Melanocyte of skin (primary cell): ENCODE results near the gene MSANTD2. TPM values are rescaled to one million over a fixed set of nuclear protein-coding genes. Genes with fewer than 3 reads are reported as not detected.

Experiments used
- total RNA-seq, 2 donors: library from RNA; depleted of rRNA; stranded (reverse); fragments of >200 nt; gene quantifications; 2 replicates each; pipeline ENCODE4 v1.2.3, GENCODE V29; 2012

MSANTD2 gene
- 1 to 10 TPM; 5.2 to 8.3 TPM for total RNA-seq

DNA sequence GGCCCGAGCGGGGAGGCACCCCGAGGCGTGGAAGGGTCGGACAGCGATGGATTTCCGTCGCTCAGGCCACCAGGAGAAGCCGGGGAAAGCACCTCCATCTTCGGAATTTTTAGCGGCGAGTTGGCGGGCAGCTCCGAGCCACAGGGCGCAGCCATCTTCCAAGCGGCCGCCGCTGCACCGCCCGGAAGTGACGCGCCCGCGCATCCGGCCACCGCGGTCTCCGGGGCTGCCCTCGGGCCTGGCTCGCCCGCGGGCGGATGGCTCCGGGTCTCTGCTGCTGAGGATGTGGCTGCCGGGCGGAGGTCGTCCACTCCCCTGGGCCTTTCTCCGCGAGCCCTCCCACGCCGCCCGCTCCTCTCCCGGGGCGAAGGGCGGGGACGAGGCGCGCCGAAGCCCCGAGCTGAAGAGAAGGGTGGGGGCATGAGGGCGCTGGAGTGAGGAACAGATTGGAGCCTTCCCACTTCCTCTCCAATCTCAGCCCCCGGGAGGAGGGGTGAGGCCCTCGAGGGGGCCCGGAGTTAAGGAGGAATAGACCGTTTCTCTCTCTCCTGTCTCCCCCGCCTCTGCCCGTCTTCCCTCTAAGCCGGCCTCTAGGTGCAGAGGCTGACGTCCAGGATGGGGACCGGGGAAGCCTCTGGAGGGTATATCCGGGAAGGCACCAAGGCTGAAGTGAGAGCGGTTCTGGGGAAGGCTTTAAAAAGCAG is at the start of gene MSANTD2:
MSANTD2 (minus strand) TSS at position 181 of the 704 bp plus-strand sequence; CDS start at position 155, 26 bp downstream.

DNA sequence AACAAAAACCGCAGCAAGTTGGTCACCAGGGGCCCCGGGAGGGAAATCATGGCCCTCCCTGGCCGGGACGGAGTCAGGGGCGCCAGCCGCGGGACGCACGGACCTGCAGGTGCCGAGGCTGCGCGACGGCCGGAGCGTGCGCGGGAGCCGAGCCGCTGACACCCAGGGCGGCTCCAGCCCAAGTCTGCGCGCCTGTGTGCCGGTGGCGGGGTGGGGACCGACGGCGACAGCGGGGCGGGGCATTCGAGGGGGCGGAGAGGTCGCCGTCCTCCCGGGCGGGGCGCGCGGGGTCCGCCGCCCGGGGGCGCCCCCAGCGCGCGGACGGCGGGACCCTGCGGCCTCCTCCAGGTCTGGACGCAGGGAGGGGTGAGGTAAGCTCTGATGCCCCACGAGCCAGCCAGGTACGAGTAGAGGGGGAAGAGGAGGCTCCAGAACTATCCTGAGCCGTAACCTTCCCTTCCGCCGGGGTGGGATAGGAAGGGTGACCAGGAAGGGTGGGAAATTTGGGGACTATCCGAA is 38.0 kb downstream of the MSANTD2 start, which contains the start of gene ESAM:
ESAM (minus strand) TSS at position 186 of the 519 bp plus-strand sequence; CDS start at position 50, 136 bp downstream.

DNA sequence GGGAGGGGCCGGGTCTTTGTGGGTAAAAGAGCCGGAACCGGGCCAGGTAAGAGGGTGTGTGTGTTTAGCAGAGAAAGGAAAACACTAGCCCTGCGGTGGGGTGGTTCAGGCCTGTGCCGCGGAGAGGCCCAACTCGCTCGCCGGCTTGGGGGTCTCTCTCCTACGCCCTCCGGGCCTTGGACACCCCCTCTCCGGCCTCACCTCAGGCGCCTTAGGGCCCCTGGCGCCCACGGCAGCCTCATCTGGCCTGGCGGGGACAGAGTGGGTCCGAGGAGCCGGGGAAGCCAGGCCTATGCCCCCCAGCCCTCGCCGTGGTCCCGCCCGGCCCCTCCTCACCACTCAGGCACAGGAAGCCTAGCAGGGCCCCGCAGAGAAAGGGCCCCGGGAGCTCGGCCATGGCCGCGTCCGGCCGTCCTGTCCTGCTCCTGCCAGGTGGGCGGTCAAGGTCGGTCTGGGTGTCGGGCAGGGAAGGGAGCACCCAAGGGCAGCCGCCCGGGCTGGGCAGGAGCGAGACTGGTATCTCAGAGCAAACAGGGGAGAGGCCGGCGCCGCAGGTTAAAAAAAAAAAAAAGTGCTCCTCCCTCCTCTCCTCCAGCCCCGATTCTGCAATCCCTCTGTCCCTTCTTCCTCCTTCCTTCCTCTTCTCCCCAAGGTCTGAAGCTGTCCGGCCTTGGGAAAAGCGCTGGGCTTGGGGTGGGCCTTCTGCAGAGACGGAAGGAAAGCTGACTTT is 48.3 kb downstream of the MSANTD2 start, which contains the start of gene VSIG2:
VSIG2 (minus strand) TSS at position 515 of the 730 bp plus-strand sequence; CDS start at position 397, 118 bp downstream.

DNA sequence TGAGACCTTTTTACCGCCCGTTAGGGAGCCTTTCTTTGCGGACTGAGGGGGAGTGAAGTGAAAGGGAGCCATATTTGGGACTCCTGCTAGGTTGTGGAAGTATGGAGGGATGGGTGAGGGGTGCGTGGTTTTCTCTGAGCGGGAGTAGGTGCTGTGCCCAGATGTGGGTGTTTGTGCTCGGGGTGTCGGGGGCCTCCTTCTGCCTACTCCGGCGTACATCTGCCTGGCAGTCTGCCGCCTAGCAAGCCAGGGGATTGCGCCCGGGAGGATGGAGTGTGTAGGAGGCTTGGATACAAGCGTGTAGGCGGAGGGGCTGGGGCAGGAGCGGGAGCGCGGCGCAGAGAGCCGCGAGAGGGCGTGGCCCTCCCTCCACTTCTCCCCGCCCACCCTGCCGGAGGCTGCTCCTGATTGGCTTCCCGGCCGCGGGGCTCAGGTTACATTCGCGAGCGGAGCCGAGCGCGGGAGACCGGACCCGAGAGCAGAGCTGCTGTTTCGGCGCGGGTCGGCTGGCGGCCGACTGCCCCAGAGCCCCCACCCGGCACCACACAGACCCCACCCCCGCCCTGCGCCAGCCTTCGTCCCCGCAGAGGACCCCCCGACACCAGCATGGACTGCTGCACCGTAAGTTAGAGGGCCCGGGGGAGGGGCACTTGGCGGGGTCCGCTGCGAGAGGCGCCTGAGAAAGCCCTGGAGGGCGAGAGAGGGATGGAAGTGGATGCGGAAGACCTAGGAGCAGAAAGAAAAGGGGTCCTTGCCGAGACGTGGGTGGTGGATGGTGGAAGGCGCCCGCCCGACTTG is 60.5 kb downstream of the MSANTD2 start, which contains the start of gene NRGN:
NRGN (plus strand) TSS at position 464 of the 798 bp plus-strand sequence; CDS start at position 607, 143 bp downstream.

Other genes starting within 250 kb of the MSANTD2 start
- gene OR8A1, start 230.4 kb downstream of the MSANTD2 start, total RNA-seq, result not detected
- gene PANX3, start 189.0 kb downstream of the MSANTD2 start, total RNA-seq, result not detected
- 10 to 100 TPM; 19.6 to 27.2 TPM for gene TBRG1, start 177.5 kb downstream of the MSANTD2 start, total RNA-seq
- gene SIAE, start 126.7 kb downstream of the MSANTD2 start, total RNA-seq, result 1 to 10 TPM; 6.7 to 8.9 TPM
- gene SPA17, start 126.5 kb downstream of the MSANTD2 start, total RNA-seq, result 1 to 10 TPM; 6.0 to 6.9 TPM
- gene NRGN, start 60.5 kb downstream of the MSANTD2 start, total RNA-seq, result 1 to 10 TPM in 1 of 2 donors, under 1 TPM in 1; 0.33 to 1.4 TPM
- gene VSIG2, start 48.2 kb downstream of the MSANTD2 start, total RNA-seq, result not detected
- gene ESAM, start 38.1 kb downstream of the MSANTD2 start, total RNA-seq, result under 1 TPM in 1 of 2 donors, not detected in 1; under 0.01 TPM
- gene ROBO3, start 65.0 kb upstream of the MSANTD2 start, total RNA-seq, result 1 to 10 TPM; 3.7 to 6.9 TPM
- gene ROBO4, start 97.5 kb upstream of the MSANTD2 start, total RNA-seq, result under 1 TPM in 1 of 2 donors, not detected in 1; 0.34 TPM
- gene HEPN1, start 118.8 kb upstream of the MSANTD2 start, total RNA-seq, result not detected
- gene HEPACAM, start 135.6 kb upstream of the MSANTD2 start, total RNA-seq, result not detected
- gene CCDC15, start 153.8 kb upstream of the MSANTD2 start, total RNA-seq, result 1 to 10 TPM; 2.8 to 3.3 TPM